Measurements from ENCODE around the gene SLC27A2. TPM values are rescaled to one million over a fixed set of nuclear protein-coding genes. Genes with fewer than 3 reads are reported as not detected.

The SLC27A2 gene
- polyA plus RNA-seq, 1 experiment: 0.22 TPM

- no peak for TF ChIP-seq CTCF (IDR thresholded peaks at IDR 0.05; ENCODE audit: insufficient read depth, low read depth, low read length)
- Histone ChIP-seq H3K4me3 (ENCODE audit: low read depth, low read length) (no peak overlapping the region), H3K36me3 (ENCODE audit: control insufficient read depth, insufficient read depth, low read length) (no peaks in the 10 kb centered on the region), H3K27me3 (ENCODE audit: control insufficient read depth, insufficient read depth, low read length) (no peaks in the 10 kb centered on the region)
- ChIA-PET CTCF (no interaction called here), POLR2A (no interaction called here)
- DNase-seq (ENCODE audit: low read depth): no peak
These were observed 20.0 kb downstream of the SLC27A2 start for GRCh38 chr15:50202003-50202402.

- no peak for TF ChIP-seq CTCF (IDR thresholded peaks at IDR 0.05; ENCODE audit: insufficient read depth, low read depth, low read length)
- ChIA-PET CTCF (no interaction called here), POLR2A (no interaction called here)
- no peak overlapping the region for H3K4me3 ChIP-seq (ENCODE audit: low read depth, low read length)
- no peaks in the 10 kb centered on the region for H3K27me3 ChIP-seq (ENCODE audit: control insufficient read depth, insufficient read depth, low read length)
- DNase-seq (ENCODE audit: low read depth): no peak
- no peaks in the 10 kb centered on the region for H3K36me3 ChIP-seq (ENCODE audit: control insufficient read depth, insufficient read depth, low read length)
These were observed 24.0 kb downstream of the SLC27A2 start for GRCh38 chr15:50206020-50206419.

- Histone ChIP-seq H3K4me3 (ENCODE audit: low read depth, low read length) (no peak overlapping the region), H3K27me3 (ENCODE audit: control insufficient read depth, insufficient read depth, low read length) (no peaks in the 10 kb centered on the region), H3K36me3 (ENCODE audit: control insufficient read depth, insufficient read depth, low read length) (no peaks in the 10 kb centered on the region)
- ChIA-PET CTCF (interaction anchor here (0.9 to 1.0 kb wide), 2 partner anchors 26 to 37 kb away, joined by 3 read pairs; no protein-coding TSS in a partner anchor), POLR2A (no interaction called here)
- no peak for DNase-seq (ENCODE audit: low read depth)
- TF ChIP-seq CTCF (IDR thresholded peaks at IDR 0.05; ENCODE audit: insufficient read depth, low read depth, low read length): no peak
These were observed 27.8 kb downstream of the SLC27A2 start for GRCh38 chr15:50209809-50210208.

GRCh38 chr15:50210462-50211157 is 28.6 kb downstream of the SLC27A2 start:
- H3K27me3 ChIP-seq (ENCODE audit: control insufficient read depth, insufficient read depth, low read length): no peaks in the 10 kb centered on the region
- CTCF ChIA-PET: interaction anchor here (0.6 kb wide), 1 partner anchor 49 kb away, joined by 3 read pairs; no protein-coding TSS in a partner anchor
- H3K36me3 ChIP-seq (ENCODE audit: control insufficient read depth, insufficient read depth, low read length): no peaks in the 10 kb centered on the region
- no peak for TF ChIP-seq CTCF (IDR thresholded peaks at IDR 0.05; ENCODE audit: insufficient read depth, low read depth, low read length)
- H3K4me3 ChIP-seq (ENCODE audit: low read depth, low read length): no peak overlapping the region
- POLR2A ChIA-PET: no interaction called here
- no peak for DNase-seq (ENCODE audit: low read depth)

- no peak for TF ChIP-seq CTCF (IDR thresholded peaks at IDR 0.05; ENCODE audit: insufficient read depth, low read depth, low read length)
- ChIA-PET POLR2A (no interaction called here), CTCF (no interaction called here)
- Histone ChIP-seq H3K4me3 (ENCODE audit: low read depth, low read length) (no peak overlapping the region), H3K36me3 (ENCODE audit: control insufficient read depth, insufficient read depth, low read length) (no peaks in the 10 kb centered on the region), H3K27me3 (ENCODE audit: control insufficient read depth, insufficient read depth, low read length) (no peaks in the 10 kb centered on the region; the same call in 1 of the 2 replicates)
- no peak for DNase-seq (ENCODE audit: low read depth)
These were observed 36.3 kb downstream of the SLC27A2 start for GRCh38 chr15:50218291-50218690.

All from BJ (cell line).